CD4-positive, alpha-beta T cell (primary cell): ENCODE data around the gene TOE1. TPM values are rescaled to one million over a fixed set of nuclear protein-coding genes. Genes with fewer than 3 reads are reported as not detected.
A peak's percentile ranks its signal among the peaks of the same experiment; 100 is the strongest.

ENCODE experiments used
- ATAC-seq: fragments of 200-7000 bp; cut with Tn5 transposase; one replicate; pipeline ENCODE4 v1.10.0; 2022; ENCODE audit warnings: mild to moderate bottlenecking; ENCODE audit not compliant: poor library complexity
- CTCF ChIA-PET: fragments of 350-600 bp; sonication (Branson Sonifier 250); formaldehyde crosslinking; loops from one replicate; lab custom pipeline; 2021; ENCODE audit warnings: antibody characterized with exemption, inconsistent platforms; lab: Charles Lee
- POLR2A ChIA-PET: fragments of 350-600 bp; sonication (Branson Sonifier 250); formaldehyde crosslinking; loops from one replicate; lab custom pipeline; 2021; ENCODE audit warnings: antibody characterized with exemption, inconsistent platforms; lab: Charles Lee
- DNase-seq, 14 experiments: peaks; one replicate each; pipeline ENCODE4 v3.0.0-alpha.2; 2013 to 2020; ENCODE audit warnings: mixed read lengths in 2 of 14
- H3K27ac ChIP-seq, 2 donors: one replicate each; pipeline versions ENCODE4 v1.5.1 to v1.7.0; 2013; ENCODE audit warnings: low read length in 2 of 2, low read depth in 1 of 2, mild to moderate bottlenecking in 1 of 2
- H3K27me3 ChIP-seq, 2 experiments: 1 replicate in 1 of 2; 2 replicates in 1 of 2; pipeline versions ENCODE4 v1.6.1 to v1.7.0; 2013; ENCODE audit warnings: low read length in 2 of 2, control low read depth in 1 of 2, mild to moderate bottlenecking in 1 of 2, moderate library complexity in 1 of 2; ENCODE audit not compliant: insufficient read depth in 2 of 2, control insufficient read depth in 1 of 2
- H3K36me3 ChIP-seq: one replicate; pipeline ENCODE4 v1.6.1; 2013; ENCODE audit warnings: low read length, control low read depth; ENCODE audit not compliant: insufficient read depth
- H3K4me1 ChIP-seq: one replicate; pipeline ENCODE4 v1.6.1; 2013; ENCODE audit warnings: low read length, control low read depth; ENCODE audit not compliant: insufficient read depth
- H3K4me3 ChIP-seq: one replicate; pipeline ENCODE4 v1.5.1; 2013; ENCODE audit warnings: mild to moderate bottlenecking, low read length, moderate library complexity
- H3K9me3 ChIP-seq, 2 experiments: 1 replicate in 1 of 2; 2 replicates in 1 of 2; pipeline versions ENCODE4 v1.6.1 to v1.7.0; 2013; ENCODE audit warnings: low read length in 2 of 2, mild to moderate bottlenecking in 2 of 2, control low read depth in 1 of 2, moderate library complexity in 1 of 2; ENCODE audit not compliant: control insufficient read depth in 1 of 2, insufficient read depth in 1 of 2
- H3K27ac Mint-ChIP-seq: one replicate; pipeline ENCODE4 v1.8.0; 2020; ENCODE audit warnings: mixed read lengths
- H3K27me3 Mint-ChIP-seq: one replicate; pipeline ENCODE4 v1.8.0; 2021; ENCODE audit warnings: mixed read lengths
- H3K36me3 Mint-ChIP-seq: one replicate; pipeline ENCODE4 v1.8.0; 2021; ENCODE audit warnings: low read depth, mixed read lengths
- H3K4me1 Mint-ChIP-seq: one replicate; pipeline ENCODE4 v1.8.0; 2021; ENCODE audit warnings: low read depth, mixed read lengths
- H3K4me3 Mint-ChIP-seq: one replicate; pipeline ENCODE4 v1.8.0; 2020; ENCODE audit warnings: mild to moderate bottlenecking, mixed read lengths
- H3K9me3 Mint-ChIP-seq: one replicate; pipeline ENCODE4 v1.8.0; 2020; ENCODE audit warnings: mixed read lengths
- intact Hi-C, 2 experiments: fragments of 100-400 bp; cut with DNase I in 1 of 2; cut with micrococcal nuclease in 1 of 2; formaldehyde crosslinking; loops; one replicate each; pipeline versions ENCODE4 v1.15.1 to v1.9.0; 2023 to 2025; cut with DNase I, micrococcal nuclease
- total RNA-seq, 174 experiments: library from RNA in 2 of 174; stranded (reverse) in 2 of 174; gene quantifications; one replicate each; pipeline ENCODE4 v1.2.3 and lab custom pipeline; 2021 to 2026
- TF ChIP-seq, protein P1 (sequence below): fragments of 200-600 bp; IDR thresholded peaks from one replicate; pipeline ENCODE4 v1.8.0; 2022; ENCODE audit warnings: antibody characterized with exemption, mild to moderate bottlenecking

TOE1 gene
- total RNA-seq, 2 experiments from 2014 or later, result 44.5 to 46.2 TPM

GRCh38 chr1:45300669-45300997, 39.3 kb upstream of the TOE1 start:
- no peaks in the 10 kb centered on the region for H3K27me3 Mint-ChIP-seq
- no peaks in the 10 kb centered on the region for H3K9me3 Mint-ChIP-seq
- no peaks in the 10 kb centered on the region for H3K9me3 ChIP-seq
- H3K36me3 ChIP-seq, result no peaks in the 10 kb centered on the region
- no peak for ATAC-seq
- peaks cover 21% of the 10 kb centered on the region for H3K4me1 ChIP-seq
- TF ChIP-seq, protein P1, sequence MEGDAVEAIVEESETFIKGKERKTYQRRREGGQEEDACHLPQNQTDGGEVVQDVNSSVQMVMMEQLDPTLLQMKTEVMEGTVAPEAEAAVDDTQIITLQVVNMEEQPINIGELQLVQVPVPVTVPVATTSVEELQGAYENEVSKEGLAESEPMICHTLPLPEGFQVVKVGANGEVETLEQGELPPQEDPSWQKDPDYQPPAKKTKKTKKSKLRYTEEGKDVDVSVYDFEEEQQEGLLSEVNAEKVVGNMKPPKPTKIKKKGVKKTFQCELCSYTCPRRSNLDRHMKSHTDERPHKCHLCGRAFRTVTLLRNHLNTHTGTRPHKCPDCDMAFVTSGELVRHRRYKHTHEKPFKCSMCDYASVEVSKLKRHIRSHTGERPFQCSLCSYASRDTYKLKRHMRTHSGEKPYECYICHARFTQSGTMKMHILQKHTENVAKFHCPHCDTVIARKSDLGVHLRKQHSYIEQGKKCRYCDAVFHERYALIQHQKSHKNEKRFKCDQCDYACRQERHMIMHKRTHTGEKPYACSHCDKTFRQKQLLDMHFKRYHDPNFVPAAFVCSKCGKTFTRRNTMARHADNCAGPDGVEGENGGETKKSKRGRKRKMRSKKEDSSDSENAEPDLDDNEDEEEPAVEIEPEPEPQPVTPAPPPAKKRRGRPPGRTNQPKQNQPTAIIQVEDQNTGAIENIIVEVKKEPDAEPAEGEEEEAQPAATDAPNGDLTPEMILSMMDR, result no peak
- POLR2A ChIA-PET, result interaction anchor here (1.1 to 6.2 kb wide), 3 partner anchors 40 to 481 kb away, joined by 3 to 141 read pairs (median 3); partner anchors contain the start of genes HECTD3, MUTYH, TOE1 and UROD
- intact Hi-C loops, result loop anchor here (1.0 to 5.0 kb wide), 11 partner anchors 252 to 628 kb away; partner anchors contain the start of genes RNU5D-1 (in 2 of the 2), AKR1A1 (in 1 of the 2), ARMH1 (in 1 of the 2) and BEST4 (in 1 of the 2)
- DNase-seq, result no peak
- no peak overlapping the region for H3K27ac Mint-ChIP-seq
- H3K27me3 ChIP-seq, result no peaks in the 10 kb centered on the region
- H3K27ac ChIP-seq, result no peak overlapping the region
- no peak overlapping the region for H3K4me3 ChIP-seq
- peak overlapping the region; percentile 57 for H3K4me3 Mint-ChIP-seq
- peaks cover 30% of the 10 kb centered on the region for H3K4me1 Mint-ChIP-seq
- H3K36me3 Mint-ChIP-seq, result no peaks in the 10 kb centered on the region
- CTCF ChIA-PET, result interaction anchor here (0.7 to 5.2 kb wide), 4 partner anchors 192 to 1183 kb away, joined by 3 to 66 read pairs (median 10); partner anchors contain the start of genes HECTD3 and UROD

GRCh38 chr1:45302505-45303150, 37.3 kb upstream of the TOE1 start:
- Histone ChIP-seq H3K27ac (no peak overlapping the region), H3K9me3 (no peaks in the 10 kb centered on the region), H3K4me3 (peak overlapping the region; percentile 84), H3K36me3 (no peaks in the 10 kb centered on the region), H3K27me3 (no peaks in the 10 kb centered on the region), H3K4me1 (peaks cover 24% of the 10 kb centered on the region)
- H3K4me3 Mint-ChIP-seq, result peak overlapping the region; percentile 72
- TF ChIP-seq, protein P1, result no peak
- ChIA-PET CTCF (interaction anchor here (0.8 to 5.2 kb wide), 7 partner anchors 37 to 509 kb away, joined by 3 to 66 read pairs (median 16); partner anchors contain the start of genes HECTD3, MUTYH, TESK2 and TOE1), POLR2A (interaction anchor here (0.7 to 6.2 kb wide), 20 partner anchors 10 to 671 kb away, joined by 3 to 163 read pairs (median 8); partner anchors contain the start of genes CCDC163, EIF2B3, GPBP1L1 and HECTD3)
- intact Hi-C loops, result loop anchor here (1.0 to 5.0 kb wide), 10 partner anchors 38 to 630 kb away; partner anchors contain the start of genes RNU5D-1 (in 2 of the 2), AKR1A1 (in 1 of the 2), ARMH1 (in 1 of the 2) and BEST4 (in 1 of the 2)
- ATAC-seq (no peak), DNase-seq (peak in 2 of 14 experiments; percentile 4 to 39)
- H3K9me3 Mint-ChIP-seq, result no peaks in the 10 kb centered on the region
- H3K27me3 Mint-ChIP-seq, result no peaks in the 10 kb centered on the region
- peak overlapping the region; percentile 22 for H3K27ac Mint-ChIP-seq
- H3K4me1 Mint-ChIP-seq, result peaks cover 30% of the 10 kb centered on the region
- no peaks in the 10 kb centered on the region for H3K36me3 Mint-ChIP-seq

GRCh38 chr1:45303520-45304310, 36.3 kb upstream of the TOE1 start:
- TF ChIP-seq, protein P1, result peak; percentile 84
- Mint-ChIP-seq H3K9me3 (no peaks in the 10 kb centered on the region), H3K4me1 (peaks cover 30% of the 10 kb centered on the region), H3K27me3 (no peaks in the 10 kb centered on the region), H3K27ac (peak overlapping the region; percentile 95), H3K4me3 (peak overlapping the region; percentile 95), H3K36me3 (no peaks in the 10 kb centered on the region)
- peaks cover 24% of the 10 kb centered on the region for H3K4me1 ChIP-seq
- peak; percentile 96 to 100 (median 98) for DNase-seq
- H3K4me3 ChIP-seq, result peak overlapping the region; percentile 84
- H3K36me3 ChIP-seq, result no peaks in the 10 kb centered on the region
- CTCF ChIA-PET, result interaction anchor here (0.5 to 5.2 kb wide), 13 partner anchors 12 to 573 kb away, joined by 3 to 66 read pairs (median 4); partner anchors contain the start of genes CCDC163, HECTD3, MMACHC and MUTYH
- H3K9me3 ChIP-seq, result no peaks in the 10 kb centered on the region
- peak; percentile 85 for ATAC-seq
- H3K27me3 ChIP-seq, result no peaks in the 10 kb centered on the region
- intact Hi-C loops, result loop anchor here (1.0 to 5.0 kb wide), 11 partner anchors 37 to 631 kb away; partner anchors contain the start of genes RNU5D-1 (in 2 of the 2), TESK2 (in 2 of the 2), AKR1A1 (in 1 of the 2) and ARMH1 (in 1 of the 2)
- POLR2A ChIA-PET, result interaction anchor here (0.6 to 6.2 kb wide), 34 partner anchors 8 to 1000 kb away, joined by 3 to 163 read pairs (median 5); partner anchors contain the start of genes AKR1A1, CCDC163, DYNLT4 and EIF2B3
- peak overlapping the region; percentile 67 to 95 for H3K27ac ChIP-seq
